Measurements from ENCODE around the gene FEM1C.
"Not testable (repeated sequence)": the region's sequence is repeated elsewhere in the genome, so short reads cannot be mapped to it uniquely, and the experiment has no call there.

- TF ChIP-seq CTCF (IDR thresholded peaks at IDR 0.05; ENCODE audit: insufficient read depth, low read length); SPI1 (IDR thresholded peaks at IDR 0.05; ENCODE audit: borderline replicate concordance, low read depth); REST (IDR thresholded peaks at IDR 0.05; ENCODE audit: insufficient replicate concordance, low read depth): not testable (repeated sequence)
Measured at GRCh38 chr5:115479166-115479873, 65.3 kb downstream of the FEM1C start.
